Measurements from ENCODE around the gene SETBP1.
"Not testable (repeated sequence)": the region's sequence is repeated elsewhere in the genome, so short reads cannot be mapped to it uniquely, and the experiment has no call there.

DNA sequence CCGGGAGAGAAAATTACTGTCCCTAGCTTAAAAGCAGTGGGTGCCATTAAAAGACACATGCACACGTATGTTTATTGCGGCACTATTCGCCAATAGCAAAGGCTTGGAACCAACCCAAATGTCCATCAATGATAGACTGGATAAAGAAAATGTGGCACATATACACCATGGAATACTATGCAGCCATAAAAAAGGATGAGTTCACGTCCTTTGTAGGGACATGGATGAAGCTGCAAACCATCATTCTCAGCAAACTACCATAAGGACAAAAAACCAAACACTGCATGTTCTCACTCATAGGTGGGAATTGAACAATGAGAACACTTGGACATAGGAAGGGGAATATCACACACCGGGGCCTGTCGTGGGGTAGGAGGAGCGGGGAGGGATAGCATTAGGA lies 120.1 kb downstream of the SETBP1 start:
- TF ChIP-seq, protein P1, sequence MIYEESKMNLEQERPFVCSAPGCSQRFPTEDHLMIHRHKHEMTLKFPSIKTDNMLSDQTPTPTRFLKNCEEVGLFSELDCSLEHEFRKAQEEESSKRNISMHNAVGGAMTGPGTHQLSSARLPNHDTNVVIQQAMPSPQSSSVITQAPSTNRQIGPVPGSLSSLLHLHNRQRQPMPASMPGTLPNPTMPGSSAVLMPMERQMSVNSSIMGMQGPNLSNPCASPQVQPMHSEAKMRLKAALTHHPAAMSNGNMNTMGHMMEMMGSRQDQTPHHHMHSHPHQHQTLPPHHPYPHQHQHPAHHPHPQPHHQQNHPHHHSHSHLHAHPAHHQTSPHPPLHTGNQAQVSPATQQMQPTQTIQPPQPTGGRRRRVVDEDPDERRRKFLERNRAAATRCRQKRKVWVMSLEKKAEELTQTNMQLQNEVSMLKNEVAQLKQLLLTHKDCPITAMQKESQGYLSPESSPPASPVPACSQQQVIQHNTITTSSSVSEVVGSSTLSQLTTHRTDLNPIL (CRISPR knock-in tag; IDR thresholded peaks at IDR 0.05; ENCODE audit: low read depth): not testable (repeated sequence)
- not testable (repeated sequence) for TF ChIP-seq ESRRG (CRISPR knock-in tag; IDR thresholded peaks at IDR 0.05); CSDC2 (CRISPR knock-in tag; IDR thresholded peaks at IDR 0.05); ZFP3 (CRISPR knock-in tag; IDR thresholded peaks at IDR 0.05); PATZ1 (CRISPR knock-in tag; IDR thresholded peaks at IDR 0.05; ENCODE audit: borderline replicate concordance); BACH2 (CRISPR knock-in tag; IDR thresholded peaks at IDR 0.05; ENCODE audit: borderline replicate concordance); RARB (CRISPR knock-in tag; IDR thresholded peaks at IDR 0.05); ZNF8 (CRISPR knock-in tag; IDR thresholded peaks at IDR 0.05); ZNF70 (CRISPR knock-in tag; IDR thresholded peaks at IDR 0.05); OSR1 (CRISPR knock-in tag; IDR thresholded peaks at IDR 0.05); ISL1 (CRISPR knock-in tag; IDR thresholded peaks at IDR 0.05)
- TF ChIP-seq, protein P2, sequence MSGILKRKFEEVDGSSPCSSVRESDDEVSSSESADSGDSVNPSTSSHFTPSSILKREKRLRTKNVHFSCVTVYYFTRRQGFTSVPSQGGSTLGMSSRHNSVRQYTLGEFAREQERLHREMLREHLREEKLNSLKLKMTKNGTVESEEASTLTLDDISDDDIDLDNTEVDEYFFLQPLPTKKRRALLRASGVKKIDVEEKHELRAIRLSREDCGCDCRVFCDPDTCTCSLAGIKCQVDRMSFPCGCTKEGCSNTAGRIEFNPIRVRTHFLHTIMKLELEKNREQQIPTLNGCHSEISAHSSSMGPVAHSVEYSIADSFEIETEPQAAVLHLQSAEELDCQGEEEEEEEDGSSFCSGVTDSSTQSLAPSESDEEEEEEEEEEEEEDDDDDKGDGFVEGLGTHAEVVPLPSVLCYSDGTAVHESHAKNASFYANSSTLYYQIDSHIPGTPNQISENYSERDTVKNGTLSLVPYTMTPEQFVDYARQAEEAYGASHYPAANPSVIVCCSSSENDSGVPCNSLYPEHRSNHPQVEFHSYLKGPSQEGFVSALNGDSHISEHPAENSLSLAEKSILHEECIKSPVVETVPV (CRISPR knock-in tag; IDR thresholded peaks at IDR 0.05): not testable (repeated sequence)

All from SK-N-SH treated with all-trans-retinoic acid at 6 μM for 48 hours (cell line).